DMS 273 (cell line): ENCODE data around the gene STMN3.
"Not testable (repeated sequence)": the region's sequence is repeated elsewhere in the genome, so short reads cannot be mapped to it uniquely, and the experiment has no call there.

Source experiments
- DNase-seq: peaks from one replicate; lab custom pipeline; 2025; ENCODE audit not compliant: unreplicated experiment; lab: John Stamatoyannopoulos, UW

The STMN3 gene

GRCh38 chr20:63639093-63639975, 13.9 kb downstream of the STMN3 start:
- DNase-seq: peak; percentile 31

DNA sequence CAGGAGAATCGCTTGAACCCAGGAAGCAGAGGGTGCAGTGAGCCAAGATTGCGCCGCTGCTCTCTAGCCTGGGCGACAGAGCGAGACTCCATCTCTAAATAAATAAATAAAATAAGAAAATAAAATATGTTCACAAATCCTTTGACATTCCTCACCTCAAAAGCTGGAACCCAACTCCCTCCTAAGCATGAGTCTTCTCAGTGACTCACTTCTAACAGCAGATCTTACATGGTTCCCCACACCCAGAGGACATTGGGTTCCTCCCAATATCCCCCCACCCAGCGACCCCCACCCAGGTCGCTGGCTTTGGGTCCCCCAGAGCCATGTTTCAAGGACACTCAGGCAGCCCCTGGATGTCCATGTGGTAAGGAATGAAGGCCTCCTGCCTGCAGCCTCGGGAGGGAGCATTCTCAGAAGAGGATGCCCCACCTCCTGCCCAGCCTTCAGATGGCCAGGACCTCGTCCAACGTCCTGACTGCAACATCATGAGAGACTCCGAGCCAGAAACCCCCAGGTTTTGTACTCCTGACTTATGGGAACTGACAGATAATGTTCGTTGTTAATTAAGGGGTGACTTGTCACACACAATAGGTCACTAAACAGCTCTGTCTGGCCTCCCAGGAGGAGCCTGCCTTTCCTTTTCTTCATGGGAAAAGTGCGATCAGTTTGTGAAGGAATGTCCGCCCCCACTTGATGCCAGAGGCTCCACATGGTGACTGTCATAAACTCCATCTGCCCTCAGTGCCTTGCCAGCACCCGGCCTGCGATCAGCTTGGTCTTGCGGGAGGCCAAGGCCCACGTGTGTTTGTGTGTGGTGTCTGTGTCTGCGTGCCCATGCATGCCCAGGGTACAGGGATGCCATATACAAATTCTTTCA, 16.2 kb downstream of the STMN3 start:
- peak; percentile 80 for DNase-seq

DNA sequence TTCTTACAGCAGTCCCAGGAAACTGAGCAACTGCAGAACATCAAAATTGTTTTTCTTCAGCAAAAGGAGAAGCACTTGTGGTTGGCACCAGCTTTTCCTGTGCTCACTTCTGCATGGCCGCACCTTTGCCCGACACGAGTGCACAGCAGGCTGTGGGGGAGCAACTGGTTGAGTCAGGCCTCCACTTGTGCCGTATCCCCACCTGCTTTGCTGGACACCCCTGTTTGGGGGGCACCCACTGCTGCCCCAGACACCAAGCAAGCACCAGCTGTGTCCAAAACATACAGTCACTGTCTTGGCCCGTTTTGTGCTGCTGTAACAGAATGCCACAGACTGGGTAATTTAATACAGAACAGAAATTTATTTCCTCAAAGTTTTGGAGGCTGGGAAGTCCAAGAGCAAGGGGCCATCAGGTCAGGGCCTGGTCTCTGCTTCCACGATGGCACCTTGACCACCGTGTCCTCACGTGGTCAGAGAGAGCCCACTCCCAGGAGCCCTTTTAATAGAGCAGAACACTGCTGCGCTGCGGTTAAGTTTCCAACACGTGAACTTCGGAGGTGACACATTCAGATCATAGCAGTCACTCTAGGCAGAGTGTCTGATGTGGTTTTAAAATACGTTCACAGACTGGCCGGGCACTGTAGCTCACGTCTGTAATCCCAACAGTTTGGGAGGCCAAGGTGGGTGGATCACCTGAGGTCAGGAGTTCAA, 17.6 kb downstream of the STMN3 start:
- DNase-seq: no peak

- DNase-seq: no peak
Observed at GRCh38 chr20:63633732-63634131, 19.5 kb downstream of the STMN3 start.

GRCh38 chr20:63631426-63631825, 21.8 kb downstream of the STMN3 start:
- not testable (repeated sequence) for DNase-seq

GRCh38 chr20:63630956-63631355, 22.3 kb downstream of the STMN3 start:
- DNase-seq: not testable (repeated sequence)

DNA sequence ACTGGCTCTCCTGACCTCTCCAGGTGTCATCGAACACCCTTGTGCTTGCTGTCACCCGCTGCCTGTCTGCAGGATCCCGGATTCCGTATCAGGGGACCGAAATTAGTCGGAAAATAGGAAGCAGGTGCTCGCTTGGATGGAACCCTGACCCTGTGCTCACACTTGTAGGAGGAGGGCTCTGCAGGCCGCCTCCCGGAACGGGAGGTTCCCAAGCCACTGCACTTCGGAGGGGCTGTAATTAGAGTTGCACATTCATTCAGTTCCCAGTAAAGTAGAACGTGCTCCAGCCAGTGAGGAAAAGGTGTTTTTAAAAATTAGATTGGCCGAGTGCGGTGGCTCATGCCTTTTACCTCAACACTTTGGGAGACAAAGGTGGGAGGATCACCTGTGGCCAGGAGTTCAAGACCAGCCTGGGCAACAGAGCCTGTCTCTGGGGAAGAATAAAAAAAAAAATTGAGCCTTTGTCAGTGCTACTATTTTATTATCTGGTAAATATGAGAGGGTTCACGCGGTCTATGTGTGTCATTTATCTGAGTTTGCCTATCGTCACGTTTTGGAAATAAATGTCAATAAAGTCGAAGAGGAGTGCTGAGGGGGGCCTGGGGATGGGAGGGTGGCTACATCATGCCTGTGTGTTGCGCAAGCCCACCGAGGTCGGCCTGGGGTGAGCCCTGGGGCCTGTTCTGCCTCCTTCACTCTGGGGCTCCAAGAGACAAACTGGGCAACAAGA, 24.8 kb downstream of the STMN3 start:
- DNase-seq: peak; percentile 95

DNA sequence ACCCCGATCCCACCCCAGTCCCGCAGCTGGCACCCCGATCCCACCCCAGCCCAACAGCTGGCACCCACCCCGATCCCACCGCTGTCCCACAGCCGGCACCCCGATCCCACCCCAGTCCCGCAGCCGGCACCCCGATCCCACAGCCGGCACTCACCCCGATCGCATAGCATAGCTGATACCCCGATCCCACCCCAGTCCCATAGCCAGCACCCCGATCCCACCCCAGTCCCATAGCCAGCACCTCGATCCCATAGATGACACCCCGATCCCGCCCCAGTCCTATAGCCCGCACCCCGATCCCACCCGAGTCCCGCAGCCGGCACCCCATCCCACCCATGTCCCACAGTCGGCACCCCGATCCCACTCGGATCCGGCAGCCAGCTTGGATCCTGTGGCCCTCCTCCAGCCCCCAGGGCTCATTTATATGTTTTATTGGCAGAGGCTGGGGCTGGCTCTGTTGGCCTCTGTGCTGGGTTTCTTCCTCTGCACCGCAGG, 25.4 kb downstream of the STMN3 start:
- DNase-seq: no peak

- DNase-seq: peak; percentile 98
Observed at GRCh38 chr20:63627129-63627750, 26.0 kb downstream of the STMN3 start.

DNA sequence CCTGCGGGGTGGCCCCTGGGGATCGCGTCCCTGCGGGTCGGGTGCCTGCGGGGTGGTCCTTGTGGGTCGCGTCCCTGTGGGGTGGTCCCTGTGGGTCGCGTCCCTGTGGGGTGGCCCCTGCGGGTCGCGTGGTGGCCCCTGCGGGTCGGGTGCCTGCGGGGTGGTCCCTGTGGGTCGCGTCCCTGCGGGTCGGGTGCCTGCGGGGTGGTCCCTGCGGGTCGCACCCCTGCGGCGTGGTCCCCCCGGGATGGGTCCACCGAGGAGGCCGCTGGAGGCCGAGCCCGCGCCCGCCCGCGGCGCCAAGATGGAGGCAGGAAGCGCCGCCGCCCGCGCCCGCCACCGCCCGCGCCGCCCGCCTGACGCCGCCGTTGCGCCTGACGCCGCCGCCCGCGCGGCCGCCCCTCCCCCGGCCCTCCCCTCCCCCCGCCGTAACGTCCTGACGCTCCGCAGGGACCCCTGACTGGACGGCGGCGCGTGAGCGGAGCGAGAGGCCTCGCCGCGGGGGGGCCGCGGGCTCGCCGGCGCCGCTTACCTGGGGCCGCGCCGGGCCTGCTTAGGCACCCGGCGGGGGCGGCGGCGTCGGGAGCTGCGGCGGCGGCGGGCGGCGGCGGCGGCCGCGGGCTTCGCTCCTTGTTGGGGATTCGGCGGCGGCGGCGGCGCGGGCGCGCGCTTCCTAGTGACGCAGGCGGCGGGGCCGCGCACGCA, 26.6 kb downstream of the STMN3 start, which contains the start of gene GMEB2:
Gene GMEB2, minus strand, starts transcription at position 678 of the 705 bp plus-strand sequence. CDS start 7,704 bp downstream, outside the sequence.
- peak; percentile 95 for DNase-seq

GRCh38 chr20:63625771-63626423, 27.3 kb downstream of the STMN3 start:
- peak; percentile 41 for DNase-seq

DNA sequence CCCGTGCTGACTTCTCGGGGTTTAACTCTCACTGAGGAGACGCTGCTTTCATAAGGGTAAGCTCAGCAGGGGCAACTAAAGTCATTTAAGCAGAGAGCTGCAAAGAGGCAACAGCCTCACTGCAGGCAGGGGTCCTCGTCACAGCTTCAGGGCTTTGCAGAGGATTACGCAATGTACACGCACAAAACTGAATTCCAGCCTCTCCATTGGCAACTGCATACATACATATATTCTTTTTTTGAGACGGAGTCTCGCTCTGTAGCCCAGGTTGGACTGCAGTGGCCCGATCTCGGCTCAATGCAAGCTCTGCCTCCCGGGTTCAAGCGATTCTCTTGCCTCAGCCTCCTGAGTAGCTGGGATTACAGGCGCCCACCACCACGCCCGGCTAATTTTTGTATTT, 28.7 kb downstream of the STMN3 start:
- DNase-seq: peak; percentile 24

DNA sequence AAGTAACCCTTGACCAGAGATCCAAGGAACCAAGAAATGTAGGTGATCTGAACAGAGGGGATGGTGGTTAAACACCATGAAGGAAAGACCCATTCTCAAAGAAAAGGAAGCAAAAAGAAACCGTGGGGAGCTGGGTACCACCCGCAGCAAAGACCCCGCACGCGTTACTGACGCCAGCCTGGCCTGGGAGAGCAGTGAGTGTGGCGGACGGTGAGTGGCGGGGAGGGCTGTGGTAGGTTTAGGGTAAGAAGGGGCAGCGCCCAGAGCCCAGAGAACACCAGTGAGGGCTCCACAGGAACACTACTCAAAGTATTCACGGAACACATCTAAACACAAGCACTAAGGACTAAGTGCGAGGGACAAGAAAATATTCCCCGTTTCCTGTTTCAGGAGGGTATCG, 30.5 kb downstream of the STMN3 start:
- no peak for DNase-seq

- no peak for DNase-seq
Observed at GRCh38 chr20:63622096-63622495, 31.1 kb downstream of the STMN3 start.

DNA sequence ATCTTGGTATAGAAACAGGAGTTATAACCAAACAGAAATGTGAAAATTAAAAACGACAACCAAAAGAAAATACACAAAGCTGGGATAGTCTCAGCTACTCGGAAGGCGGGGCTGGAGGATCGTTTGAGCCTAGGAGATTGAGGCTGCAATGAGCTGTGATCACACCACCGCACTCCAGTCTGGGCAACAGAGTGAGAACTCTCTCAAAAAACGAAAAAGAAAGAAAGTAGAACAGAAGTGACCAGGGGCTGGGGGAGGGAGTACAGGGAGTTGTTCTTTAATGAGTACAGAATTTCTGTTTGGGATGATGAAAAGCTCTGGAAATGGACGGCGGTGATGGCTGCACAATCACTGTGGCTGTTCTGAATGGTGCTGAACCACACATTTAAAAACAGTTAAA, 32.2 kb downstream of the STMN3 start:
- DNase-seq: no peak

DNA sequence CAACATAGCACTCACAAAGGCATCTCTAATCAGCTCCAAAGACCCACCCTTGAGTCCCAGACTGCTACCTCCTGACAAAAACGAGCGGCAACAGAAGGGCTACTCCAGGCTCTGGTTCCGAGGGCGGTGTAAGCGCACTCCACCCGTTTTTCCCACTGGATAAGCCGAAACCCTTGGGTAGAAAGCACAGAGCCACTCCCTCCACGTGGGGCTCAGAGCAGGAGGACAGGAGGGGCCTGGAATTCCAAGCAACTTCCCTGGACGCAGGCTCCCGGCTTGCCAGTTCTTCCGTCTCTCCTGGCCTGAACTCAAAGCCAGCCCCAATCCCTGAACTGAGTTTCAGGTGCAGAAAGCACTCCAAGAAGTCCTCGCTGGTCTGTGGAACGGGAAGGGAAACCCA, 33.7 kb downstream of the STMN3 start:
- no peak for DNase-seq

- DNase-seq: no peak
Observed at GRCh38 chr20:63619086-63619485, 34.1 kb downstream of the STMN3 start.

GRCh38 chr20:63618291-63618980, 34.8 kb downstream of the STMN3 start:
- no peak for DNase-seq
